IPS-NIHi7 (cell line): Measurements from ENCODE around the gene BSG.
"Not testable (repeated sequence)": the region's sequence is repeated elsewhere in the genome, so short reads cannot be mapped to it uniquely, and the experiment has no call there.

Experiments used
- DNase-seq: peaks from one replicate; pipeline ENCODE4 v3.0.0; 2012; ENCODE audit warnings: mixed read lengths; ENCODE audit errors: extremely low spot score

BSG gene

DNA sequence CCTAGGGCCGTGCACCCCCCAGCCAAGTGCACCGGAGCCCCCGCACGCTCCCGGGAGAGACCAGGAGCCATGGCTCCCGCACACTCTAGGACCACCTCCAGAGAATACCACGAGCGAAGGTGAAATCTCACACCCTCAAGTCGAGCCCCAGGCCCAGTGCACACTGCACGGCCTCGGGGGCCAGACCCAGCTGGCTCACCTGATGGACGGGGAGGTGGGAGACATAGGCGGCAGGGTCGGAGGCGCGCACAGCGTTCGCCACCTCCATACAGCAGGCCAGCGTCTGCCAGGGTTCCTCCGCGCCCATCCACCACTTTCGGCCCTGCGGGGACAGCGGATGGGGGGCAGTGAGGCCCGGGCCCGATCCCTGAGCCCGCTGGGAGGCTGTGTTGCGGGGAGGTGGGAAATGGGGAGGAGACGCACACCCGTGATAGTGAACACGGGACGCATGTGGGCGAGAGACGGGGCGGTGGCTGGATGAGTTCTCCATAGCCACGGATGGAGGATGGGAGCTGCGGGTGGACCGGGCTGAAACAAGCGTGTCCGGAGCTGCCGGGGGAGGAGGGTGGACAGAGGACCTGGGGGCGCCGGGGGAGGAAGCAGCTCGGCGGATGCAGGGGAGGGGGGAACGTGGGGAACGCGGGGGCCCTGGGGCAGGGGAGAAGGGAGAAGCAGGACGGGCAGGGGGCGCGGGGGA lies 47.9 kb downstream of the BSG start:
- DNase-seq = no peak

DNA sequence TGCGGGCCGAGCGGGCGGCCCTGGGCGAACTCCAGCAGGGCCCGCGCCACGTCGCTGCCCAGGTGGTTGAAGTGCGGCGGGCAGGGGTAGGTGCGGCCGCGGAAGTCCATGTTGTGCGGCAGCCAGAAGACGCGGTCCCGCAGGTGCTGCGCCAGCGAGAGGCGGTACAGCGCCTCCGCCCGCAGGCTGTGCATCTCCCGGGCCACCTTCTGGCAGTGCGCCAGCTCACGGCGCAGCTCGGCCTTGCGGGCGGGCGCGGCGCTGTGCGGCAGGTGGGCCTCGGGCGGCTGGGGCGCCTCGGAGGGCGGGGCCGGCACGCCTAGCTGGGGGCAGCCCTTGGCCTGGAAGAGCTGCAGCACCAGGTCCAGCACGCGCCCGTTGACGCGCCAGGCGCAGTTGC lies 48.8 kb downstream of the BSG start:
- not testable (repeated sequence) for DNase-seq

DNA sequence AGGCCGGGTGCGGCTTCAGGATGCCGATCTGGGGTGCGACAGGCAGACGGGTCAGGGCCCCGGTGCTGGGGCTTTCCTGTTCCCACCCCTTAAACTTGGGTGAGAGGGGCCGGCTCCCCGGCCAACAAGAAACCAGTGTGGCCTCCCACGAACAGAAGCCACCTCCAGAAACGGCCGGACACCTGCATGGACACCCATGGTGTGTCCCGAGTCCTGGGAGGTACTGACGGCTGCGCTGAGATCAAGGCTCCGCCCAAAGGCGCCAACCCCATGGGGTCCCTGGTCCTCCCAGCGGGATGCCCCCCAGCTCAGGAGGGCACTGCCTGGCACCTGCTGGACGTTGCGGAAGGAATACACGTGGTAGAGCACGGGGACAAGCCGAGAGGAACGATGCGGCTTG lies 49.4 kb downstream of the BSG start:
- DNase-seq = no peak

DNA sequence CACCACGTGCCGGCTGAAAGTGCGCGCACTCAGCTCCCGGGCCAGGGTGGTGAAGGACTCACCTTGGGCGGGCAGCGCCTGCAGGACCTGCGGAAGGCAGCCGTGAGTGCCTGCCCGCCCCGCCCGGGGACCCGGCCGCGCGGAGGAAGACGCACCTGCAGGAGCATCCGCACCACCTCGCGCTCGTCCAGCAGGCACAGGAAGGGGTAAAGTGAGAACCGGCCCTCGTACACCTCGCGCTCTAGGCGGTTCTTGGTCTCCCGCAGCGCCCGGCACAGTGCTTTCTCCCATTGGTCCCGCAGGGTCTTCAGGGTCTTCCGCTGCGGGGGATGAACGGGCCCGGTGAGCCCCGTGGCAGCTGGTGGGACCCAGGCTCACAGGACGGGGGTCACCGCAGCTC lies 50.3 kb downstream of the BSG start:
- DNase-seq = no peak

DNA sequence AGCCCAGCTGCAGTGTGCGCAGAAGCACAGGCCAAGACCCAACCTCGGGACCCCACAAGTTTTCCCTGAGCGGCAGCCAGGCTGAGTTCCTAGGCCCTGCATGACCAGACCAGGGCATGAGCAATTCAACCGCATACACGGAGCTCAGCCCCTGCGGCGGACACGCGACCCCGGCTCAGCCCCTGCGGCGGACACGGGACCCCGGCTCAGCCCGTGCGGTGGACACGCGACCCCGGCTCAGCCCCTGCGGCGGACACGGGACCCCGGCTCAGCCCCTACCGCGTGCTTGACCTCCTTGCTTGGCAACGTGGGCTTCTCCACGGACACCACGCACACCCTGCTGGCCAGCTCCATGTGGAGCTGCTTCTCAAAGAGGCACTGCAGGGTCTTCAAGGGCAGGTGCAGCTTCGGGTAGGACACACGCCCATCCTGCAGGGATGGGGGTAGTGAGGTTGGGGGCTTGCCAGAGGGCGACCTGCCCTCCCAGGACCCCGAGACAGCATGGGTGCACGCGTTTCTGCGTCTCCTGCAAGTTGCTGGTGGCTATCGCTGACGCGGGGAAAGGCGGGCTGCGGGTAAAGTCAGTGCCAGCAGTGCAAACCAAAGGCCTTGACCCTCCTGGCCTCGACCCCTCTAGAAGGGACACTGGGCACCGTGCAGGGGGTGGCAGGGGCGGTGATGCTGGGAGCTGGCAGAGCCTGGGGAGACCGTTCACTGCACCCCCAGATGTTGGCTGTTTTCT lies 51.0 kb downstream of the BSG start:
- DNase-seq = no peak

DNA sequence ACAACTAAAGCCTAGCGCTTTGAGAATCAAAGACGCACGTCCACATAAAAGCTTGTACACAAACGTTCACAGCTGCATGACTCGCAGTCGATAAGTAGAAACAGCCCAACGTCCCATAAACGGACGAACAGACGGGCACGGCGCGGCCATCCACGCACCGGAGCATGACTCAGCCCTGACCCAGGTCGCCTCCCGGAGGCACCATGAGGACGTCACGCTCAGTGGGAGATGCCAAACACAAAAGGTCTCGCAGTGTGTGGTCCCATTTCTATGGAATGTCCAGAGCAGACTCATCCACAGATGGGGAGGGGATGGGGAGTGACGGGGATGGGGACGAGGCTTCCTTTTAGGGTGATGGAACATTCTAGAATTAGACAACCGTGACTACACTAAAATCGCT lies 51.6 kb downstream of the BSG start:
- DNase-seq = no peak

DNA sequence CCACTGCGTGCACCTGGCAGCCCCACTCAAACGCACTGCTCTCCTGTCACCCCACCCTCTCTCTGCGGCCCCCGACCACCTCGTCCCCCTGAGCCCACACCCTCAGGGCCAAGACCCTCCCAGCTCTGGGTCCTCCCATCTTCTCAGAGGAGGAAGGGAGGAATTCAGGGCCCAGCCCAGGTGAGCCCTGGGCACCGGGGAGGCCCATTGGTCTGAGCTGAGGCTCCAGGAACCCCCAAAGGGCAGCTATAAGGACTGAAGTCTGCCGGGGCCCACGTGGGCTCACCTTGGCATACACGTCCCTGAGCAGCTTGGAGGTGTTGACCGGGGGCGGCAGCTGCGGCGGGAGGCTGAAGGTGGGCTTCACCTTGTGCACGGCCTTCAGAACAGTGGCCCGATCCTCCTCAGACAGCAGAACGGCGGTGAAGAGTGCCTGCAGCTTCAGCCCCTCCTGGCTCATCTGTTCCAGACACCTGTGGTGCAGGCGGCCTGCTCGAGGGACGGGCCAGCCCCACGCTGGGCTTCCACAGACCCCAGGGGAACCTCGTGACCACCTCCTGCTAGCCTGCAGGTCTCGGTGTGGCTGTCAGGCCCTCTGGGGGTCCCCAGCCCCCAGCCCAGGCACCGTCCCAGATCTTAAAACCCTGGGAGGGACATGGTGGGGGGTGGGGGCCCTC lies 52.2 kb downstream of the BSG start:
- no peak for DNase-seq

DNA sequence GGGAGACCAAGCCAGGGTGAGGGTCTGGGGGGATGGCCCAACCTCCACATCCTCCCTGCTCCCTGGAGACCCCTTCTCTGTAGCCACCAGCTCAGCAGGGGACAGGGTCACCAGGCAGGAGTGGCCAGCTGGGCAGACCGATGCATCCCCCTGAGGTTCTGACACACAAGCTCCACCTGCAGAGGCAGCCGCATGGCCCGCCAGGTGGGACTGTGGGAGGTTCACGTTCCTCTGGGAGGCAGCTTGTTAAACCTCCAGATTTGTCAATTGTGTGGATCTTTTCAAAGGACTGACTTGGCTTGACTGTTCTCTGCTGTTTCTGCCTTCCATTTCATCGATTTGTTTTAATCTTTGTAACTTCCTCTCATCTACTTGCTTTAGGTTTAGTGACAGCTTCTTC lies 52.9 kb downstream of the BSG start:
- no peak for DNase-seq

DNA sequence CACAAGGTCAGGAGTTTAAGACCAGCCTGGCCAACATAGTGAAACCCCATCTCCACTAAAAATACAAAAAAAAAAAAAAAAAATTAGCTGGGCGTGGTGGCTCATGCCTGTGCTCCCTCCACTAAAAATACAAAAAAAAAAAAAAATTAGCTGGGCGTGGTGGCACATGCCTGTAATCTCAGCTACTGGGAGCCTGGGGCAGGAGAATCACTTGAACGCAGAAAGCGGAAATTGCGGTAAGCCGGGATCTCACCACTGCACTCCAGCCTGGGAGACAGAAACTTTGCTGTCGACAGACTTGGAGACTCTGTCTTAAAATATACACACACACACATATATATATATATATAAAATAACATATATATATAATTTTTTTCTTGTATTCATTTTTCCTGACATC lies 54.2 kb downstream of the BSG start:
- DNase-seq = not testable (repeated sequence)

DNA sequence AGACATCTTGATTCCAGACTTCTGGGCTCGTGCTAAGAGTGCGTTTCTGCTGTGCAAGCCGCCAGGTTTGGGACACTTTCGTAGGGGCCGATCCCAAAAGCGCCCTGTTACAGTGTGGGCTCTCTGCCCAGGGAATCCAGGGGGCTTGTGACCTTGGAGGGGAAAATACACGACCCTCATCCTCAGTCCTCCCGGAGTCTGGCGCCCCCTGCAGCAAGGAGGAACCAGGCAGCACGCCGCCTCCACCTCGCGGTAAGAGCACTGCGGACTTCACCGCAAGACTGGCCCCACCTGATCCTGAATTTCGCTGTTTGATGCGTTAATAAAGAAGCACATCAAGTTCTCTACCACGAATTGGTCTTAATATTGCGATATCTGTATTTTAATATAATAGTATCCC lies 55.8 kb downstream of the BSG start:
- peak; percentile 74 for DNase-seq

DNA sequence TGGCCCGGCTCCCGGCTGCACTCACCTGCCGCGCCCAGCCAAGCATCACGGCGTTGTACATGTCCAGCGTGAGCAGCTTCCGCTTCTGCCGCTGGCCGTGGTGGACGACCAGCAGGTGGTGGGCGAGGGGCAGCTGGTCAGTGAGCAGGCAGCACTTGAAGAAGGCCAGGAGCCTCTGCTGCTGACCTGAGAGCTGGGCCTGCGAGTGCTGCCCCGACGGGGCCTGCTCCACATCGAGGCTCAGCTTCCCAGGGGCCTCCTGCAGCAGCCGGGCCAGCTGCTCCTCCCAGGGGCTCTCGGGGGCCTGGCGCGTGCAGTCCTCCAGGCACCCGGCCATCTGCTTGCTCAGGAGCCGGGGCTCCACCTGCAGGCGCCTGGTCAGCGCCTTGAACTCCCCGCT lies 57.1 kb downstream of the BSG start:
- DNase-seq = not testable (repeated sequence)

DNA sequence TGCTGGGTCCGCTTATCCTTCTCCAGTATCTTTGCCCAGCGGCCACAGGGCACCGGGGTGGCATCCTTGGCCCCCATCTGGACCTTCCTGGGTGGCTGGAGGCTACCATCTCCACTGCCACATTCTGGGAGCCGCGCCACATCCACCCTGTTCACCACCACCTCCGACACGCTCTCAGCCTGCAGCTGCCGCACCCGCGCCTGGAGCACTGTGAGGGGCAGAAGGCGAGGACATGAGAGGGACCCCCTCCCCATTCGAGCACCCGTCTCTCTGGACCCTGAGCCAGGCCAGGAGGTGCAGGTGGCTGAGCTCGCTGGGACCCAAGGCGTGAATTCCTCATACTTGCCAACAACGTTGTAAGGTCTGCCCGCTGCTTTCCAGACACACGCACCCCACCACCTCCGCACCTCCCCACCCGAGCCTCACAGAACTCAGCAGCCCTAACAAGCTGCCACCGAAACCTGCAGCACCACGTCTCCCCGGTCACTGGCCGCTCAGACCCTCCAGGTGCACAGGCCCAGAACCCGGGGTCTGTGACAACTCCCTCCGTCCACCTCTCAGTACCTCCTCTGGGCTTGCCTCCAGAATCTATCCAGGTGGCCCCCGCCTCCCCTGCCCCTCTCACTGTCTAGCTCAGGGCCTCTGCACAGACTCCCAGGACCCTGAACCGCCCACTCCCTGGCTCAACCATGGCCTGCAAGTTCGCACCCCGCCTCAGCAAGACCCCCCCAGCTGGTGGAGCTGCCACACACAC lies 57.7 kb downstream of the BSG start:
- DNase-seq = no peak

DNA sequence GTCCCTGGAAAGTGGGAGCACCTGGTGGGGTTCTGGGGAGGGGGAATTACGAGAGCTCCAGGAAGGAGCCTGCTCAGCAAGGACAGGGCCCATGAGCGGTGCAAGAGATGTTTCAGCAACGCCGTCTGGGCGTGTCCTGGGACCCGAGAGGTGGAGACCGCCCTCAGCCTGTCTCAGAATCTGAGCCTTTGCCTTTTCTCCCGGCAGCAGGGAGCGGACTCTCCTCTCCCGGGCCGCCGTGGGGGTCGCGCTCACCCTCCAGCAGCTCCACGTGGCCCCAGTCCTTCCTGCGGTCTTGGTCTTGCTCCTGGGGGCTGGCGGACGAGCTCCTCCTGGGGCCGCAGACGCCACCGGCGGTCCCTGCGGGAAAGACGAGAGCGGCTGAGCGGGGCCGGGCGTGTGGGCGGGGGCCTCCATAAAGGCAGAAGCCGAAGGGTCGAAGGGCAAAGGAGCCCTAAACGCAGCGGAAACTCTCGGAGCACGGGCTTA lies 60.2 kb downstream of the BSG start:
- peak; percentile 73 for DNase-seq
